ENCODE measurements around the gene RBM28.

RBM28 gene

GRCh38 chr7:128364166-128364870 is 20.6 kb upstream of the RBM28 start:
- Histone ChIP-seq H3K9me3 (no peaks in the 10 kb centered on the region), H3K36me3 (peaks cover 5% of the 10 kb centered on the region), H3K4me3 (ENCODE audit: low read depth, low read length) (peak overlapping the region; percentile 28), H3K4me1 (peaks cover 44% of the 10 kb centered on the region), H3K27me3 (no peaks in the 10 kb centered on the region)
- DNase-seq, result no peak
- no peak for TF ChIP-seq CTCF (IDR thresholded peaks at IDR 0.05; ENCODE audit: low read depth, low read length)

GRCh38 chr7:128363261-128363721 is 19.6 kb upstream of the RBM28 start:
- peaks cover 15% of the 10 kb centered on the region for H3K36me3 ChIP-seq
- no peaks in the 10 kb centered on the region for H3K9me3 ChIP-seq
- H3K27me3 ChIP-seq, result no peaks in the 10 kb centered on the region
- DNase-seq, result peak; percentile 93
- H3K4me1 ChIP-seq, result peaks cover 52% of the 10 kb centered on the region
- TF ChIP-seq CTCF (IDR thresholded peaks at IDR 0.05; ENCODE audit: low read depth, low read length), result no peak
- H3K4me3 ChIP-seq (ENCODE audit: low read depth, low read length), result peak overlapping the region; percentile 74

- no peak for DNase-seq
- peaks cover 59% of the 10 kb centered on the region for H3K4me1 ChIP-seq
- peaks cover 22% of the 10 kb centered on the region for H3K36me3 ChIP-seq
- peak overlapping the region; percentile 74 for H3K4me3 ChIP-seq (ENCODE audit: low read depth, low read length)
- no peaks in the 10 kb centered on the region for H3K9me3 ChIP-seq
- no peaks in the 10 kb centered on the region for H3K27me3 ChIP-seq
- no peak for TF ChIP-seq CTCF (IDR thresholded peaks at IDR 0.05; ENCODE audit: low read depth, low read length)
Observed at GRCh38 chr7:128362670-128363069, 19.0 kb upstream of the RBM28 start.

- Histone ChIP-seq H3K36me3 (peaks cover 23% of the 10 kb centered on the region), H3K9me3 (no peaks in the 10 kb centered on the region), H3K4me1 (peaks cover 63% of the 10 kb centered on the region), H3K4me3 (ENCODE audit: low read depth, low read length) (peak within 1 kb of the TSS; percentile 74), H3K27me3 (no peaks in the 10 kb centered on the region)
- DNase-seq, result peak; percentile 69
- TF ChIP-seq CTCF (IDR thresholded peaks at IDR 0.05; ENCODE audit: low read depth, low read length), result peak; percentile 46
Observed at GRCh38 chr7:128361411-128362379, 18.0 kb upstream of the RBM28 start, which contains the start of gene PRRT4. TSS of gene PRRT4 (minus strand) at chr7:128361690.

GRCh38 chr7:128360359-128360678 is 16.6 kb upstream of the RBM28 start:
- no peak for TF ChIP-seq CTCF (IDR thresholded peaks at IDR 0.05; ENCODE audit: low read depth, low read length)
- DNase-seq, result no peak
- H3K4me3 ChIP-seq (ENCODE audit: low read depth, low read length), result peak overlapping the region; percentile 74

More at GRCh38 chr7:128360359-128360678, 16.6 kb upstream of the RBM28 start:
- H3K27me3 ChIP-seq, result no peaks in the 10 kb centered on the region
- H3K36me3 ChIP-seq, result peaks cover 29% of the 10 kb centered on the region
- H3K9me3 ChIP-seq, result no peaks in the 10 kb centered on the region
- peaks cover 64% of the 10 kb centered on the region for H3K4me1 ChIP-seq
